Activated T-cell treated with anti-CD3 and anti-CD28 coated beads, Interleukin-2, amount 50 U/mL, for 72 hours (primary cell): ENCODE results near the gene DLEU7. TPM values are rescaled to one million over a fixed set of nuclear protein-coding genes. Genes with fewer than 3 reads are reported as not detected.
A peak's percentile ranks its signal among the peaks of the same experiment; 100 is the strongest.

Source experiments
- ATAC-seq, 2 donors: fragments of 150-1000 bp; cut with Tn5 transposase; replicated peaks in 1 of 2; 2 replicates each; pipeline ENCODE4 v1.10.0; 2021; ENCODE audit warnings: moderate library complexity in 2 of 2, mild to moderate bottlenecking in 1 of 2
- DNase-seq, 2 donors: peaks; one replicate each; pipeline ENCODE4 v3.0.0; 2021 to 2022; ENCODE audit warnings: mixed read lengths in 1 of 2
- H3K27ac Mint-ChIP-seq: one replicate; pipeline ENCODE4 v1.8.0; 2022; ENCODE audit warnings: mild to moderate bottlenecking, moderate library complexity, mixed read lengths
- H3K27me3 Mint-ChIP-seq: one replicate; pipeline ENCODE4 v1.8.0; 2022; ENCODE audit warnings: low read depth, mixed read lengths
- H3K36me3 Mint-ChIP-seq, 2 donors: one replicate each; pipeline ENCODE4 v1.8.0; 2022; ENCODE audit warnings: mixed read lengths in 2 of 2, mild to moderate bottlenecking in 1 of 2; ENCODE audit not compliant: insufficient read depth in 2 of 2
- H3K4me1 Mint-ChIP-seq: one replicate; pipeline ENCODE4 v1.8.0; 2022; ENCODE audit warnings: low read depth, mixed read lengths
- H3K4me3 Mint-ChIP-seq, 2 donors: one replicate each; pipeline ENCODE4 v1.8.0; 2022; ENCODE audit warnings: mild to moderate bottlenecking in 2 of 2, mixed read lengths in 2 of 2, moderate library complexity in 2 of 2
- H3K9me3 Mint-ChIP-seq, 2 donors: one replicate each; pipeline ENCODE4 v1.8.0; 2022; ENCODE audit warnings: mixed read lengths in 2 of 2
- total RNA-seq, 2 donors: library from RNA; stranded (reverse); gene quantifications; one replicate each; pipeline ENCODE4 v1.2.3, GENCODE V29; 2022

Gene DLEU7
- total RNA-seq, 2 donors from 2014 or later = not detected

DNA sequence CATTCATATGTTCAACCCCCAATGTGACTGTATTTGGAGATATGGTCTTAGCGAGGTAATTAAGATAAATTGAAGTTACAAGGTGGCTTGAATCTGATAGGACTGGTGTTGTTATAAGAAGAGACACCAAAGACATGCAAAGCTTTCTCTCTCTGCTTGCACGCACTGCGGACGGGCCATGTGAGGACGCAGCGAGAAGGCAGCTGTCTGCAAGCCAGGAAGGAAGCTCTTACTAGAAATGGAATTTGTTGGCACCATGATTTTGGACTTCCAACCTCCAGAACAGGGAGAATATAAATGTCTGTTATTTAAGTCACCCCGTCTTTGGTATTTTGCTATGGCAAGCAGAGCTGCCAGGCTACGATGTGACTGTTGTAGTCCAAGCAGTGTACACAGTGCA is 4.8 kb downstream of the DLEU7 start:
- ATAC-seq = no peak
- no peak overlapping the region for H3K27ac Mint-ChIP-seq
- no peak overlapping the region for H3K4me3 Mint-ChIP-seq
- no peaks in the 10 kb centered on the region for H3K4me1 Mint-ChIP-seq
- H3K36me3 Mint-ChIP-seq = peaks cover 2 to 5% of the 10 kb centered on the region in 2 donors
- H3K27me3 Mint-ChIP-seq = peaks cover 7% of the 10 kb centered on the region
- H3K9me3 Mint-ChIP-seq = peaks cover 2 to 5% of the 10 kb centered on the region in 2 donors
- no peak for DNase-seq

DNA sequence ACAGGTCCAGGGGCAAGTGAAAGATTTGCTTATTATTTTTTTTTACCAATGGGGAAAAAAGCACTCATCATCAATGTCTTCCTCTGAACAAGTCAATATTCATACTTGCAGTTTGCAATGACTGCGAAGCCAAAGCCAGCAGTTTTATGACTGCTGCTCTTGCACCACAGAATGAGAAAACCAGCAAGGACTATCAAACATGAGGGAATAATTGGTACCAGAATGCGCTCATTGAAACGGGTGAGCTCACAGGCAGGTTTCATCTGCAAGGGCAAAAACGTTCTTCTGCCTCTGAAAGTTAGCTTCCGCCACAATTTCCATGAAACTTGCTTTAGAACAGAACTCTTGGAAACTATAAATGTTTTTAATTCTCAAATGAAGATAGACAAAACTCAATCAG is 5.5 kb downstream of the DLEU7 start:
- Mint-ChIP-seq H3K9me3 (peaks cover 2 to 5% of the 10 kb centered on the region in 2 donors), H3K27me3 (peaks cover 6% of the 10 kb centered on the region), H3K4me1 (no peaks in the 10 kb centered on the region), H3K36me3 (peaks cover 4 to 6% of the 10 kb centered on the region in 2 donors), H3K4me3 (no peak overlapping the region), H3K27ac (no peak overlapping the region)
- ATAC-seq (no peak), DNase-seq (no peak)

DNA sequence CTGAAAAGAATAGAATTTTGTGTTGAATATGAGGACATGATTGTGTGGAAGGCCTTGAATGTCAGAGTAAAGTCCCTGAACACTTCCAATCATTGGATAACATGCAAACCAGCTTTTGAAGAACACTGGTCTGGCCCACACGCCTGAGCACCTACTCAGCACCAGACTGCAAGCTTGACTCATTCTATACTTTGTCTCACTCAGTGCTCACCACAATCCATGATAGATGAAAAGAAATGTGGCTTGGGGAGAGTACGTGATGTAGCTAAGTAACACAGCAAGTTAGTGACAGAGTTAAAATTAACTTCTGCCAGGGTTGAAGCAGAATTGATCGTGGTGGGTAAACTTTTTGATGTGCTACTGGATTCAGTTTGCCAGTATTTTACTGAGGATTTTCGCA is 12.0 kb downstream of the DLEU7 start:
- H3K9me3 Mint-ChIP-seq = peaks cover 6% of the 10 kb centered on the region in 2 donors
- DNase-seq (peak; percentile 17 to 36), ATAC-seq (peak; percentile 100)
- H3K36me3 Mint-ChIP-seq = peaks cover 2 to 7% of the 10 kb centered on the region in 2 donors
- no peaks in the 10 kb centered on the region for H3K27me3 Mint-ChIP-seq
- peaks cover 6% of the 10 kb centered on the region for H3K4me1 Mint-ChIP-seq
- H3K4me3 Mint-ChIP-seq = no peak overlapping the region
- H3K27ac Mint-ChIP-seq = no peak overlapping the region

DNA sequence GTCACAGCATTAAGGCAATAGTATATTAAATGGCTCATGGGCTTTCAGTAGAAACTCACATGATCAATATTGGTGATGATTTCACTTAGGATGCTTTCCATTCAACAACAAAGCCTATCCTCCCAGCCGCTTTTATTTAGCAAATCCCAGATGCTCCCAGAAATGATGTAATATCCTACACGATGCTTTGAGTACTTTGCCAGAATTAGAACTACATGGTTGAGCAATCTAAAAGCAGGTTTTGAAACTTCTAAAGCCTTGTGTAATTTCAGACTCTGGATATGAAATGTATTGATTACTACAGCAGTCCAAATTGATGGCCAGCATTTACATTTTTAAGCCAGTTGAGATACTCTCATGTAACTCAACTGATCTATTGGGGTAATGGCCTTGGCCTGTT is 13.6 kb downstream of the DLEU7 start:
- Mint-ChIP-seq H3K27me3 (no peaks in the 10 kb centered on the region), H3K4me1 (peaks cover 6% of the 10 kb centered on the region), H3K9me3 (peaks cover 6% of the 10 kb centered on the region in 2 donors), H3K36me3 (peaks cover 2 to 7% of the 10 kb centered on the region in 2 donors), H3K4me3 (no peak overlapping the region), H3K27ac (no peak overlapping the region)
- ATAC-seq (no peak), DNase-seq (no peak)

DNA sequence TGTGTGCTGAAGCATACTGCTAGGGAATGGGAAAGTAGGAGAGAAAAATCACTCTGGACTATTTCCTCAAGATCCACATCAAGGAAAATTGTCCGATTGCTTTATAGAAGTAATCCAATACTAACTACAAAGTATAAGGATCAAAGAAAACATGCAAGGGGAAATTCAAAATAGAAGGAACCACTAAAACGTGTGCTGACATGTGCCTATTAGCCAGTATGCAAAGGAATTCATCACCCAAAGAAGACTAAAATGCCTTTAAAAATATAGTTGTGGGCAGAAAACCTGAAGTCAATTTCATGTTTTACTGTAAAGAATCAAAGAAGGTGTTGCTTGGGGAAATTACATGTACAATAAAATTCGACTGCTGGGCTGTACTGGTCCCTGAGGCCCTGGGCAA is 14.3 kb downstream of the DLEU7 start:
- H3K4me1 Mint-ChIP-seq = peaks cover 6% of the 10 kb centered on the region
- H3K4me3 Mint-ChIP-seq = no peak overlapping the region
- no peak overlapping the region for H3K27ac Mint-ChIP-seq
- no peak for ATAC-seq
- H3K9me3 Mint-ChIP-seq = peaks cover 4 to 5% of the 10 kb centered on the region in 2 donors
- H3K36me3 Mint-ChIP-seq = peaks cover 2 to 6% of the 10 kb centered on the region in 2 donors
- H3K27me3 Mint-ChIP-seq = no peaks in the 10 kb centered on the region
- DNase-seq = no peak

DNA sequence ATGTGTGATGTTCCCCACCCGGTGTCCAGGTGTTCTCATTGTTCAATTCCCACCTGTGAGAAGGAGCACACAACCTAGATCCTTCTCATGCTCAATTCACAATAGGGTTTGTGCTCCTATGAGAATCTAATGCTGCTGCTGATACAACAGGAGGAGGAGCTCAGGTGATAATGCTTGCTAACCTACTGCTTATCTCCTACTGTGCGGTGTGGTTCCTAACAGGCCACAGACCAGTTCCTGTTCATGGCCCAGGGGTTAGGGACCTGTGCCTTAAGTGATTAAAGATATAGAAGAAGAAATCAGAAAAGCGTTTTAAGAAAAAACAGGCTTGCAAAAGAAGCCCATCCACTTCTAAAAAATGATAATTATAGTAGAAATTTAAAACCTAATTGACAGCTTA is 17.5 kb downstream of the DLEU7 start:
- H3K4me1 Mint-ChIP-seq = peaks cover 2% of the 10 kb centered on the region
- ATAC-seq (no peak), DNase-seq (no peak)
- no peaks in the 10 kb centered on the region for H3K9me3 Mint-ChIP-seq
- no peaks in the 10 kb centered on the region for H3K36me3 Mint-ChIP-seq
- H3K4me3 Mint-ChIP-seq = no peak overlapping the region
- no peaks in the 10 kb centered on the region for H3K27me3 Mint-ChIP-seq
- H3K27ac Mint-ChIP-seq = no peak overlapping the region

DNA sequence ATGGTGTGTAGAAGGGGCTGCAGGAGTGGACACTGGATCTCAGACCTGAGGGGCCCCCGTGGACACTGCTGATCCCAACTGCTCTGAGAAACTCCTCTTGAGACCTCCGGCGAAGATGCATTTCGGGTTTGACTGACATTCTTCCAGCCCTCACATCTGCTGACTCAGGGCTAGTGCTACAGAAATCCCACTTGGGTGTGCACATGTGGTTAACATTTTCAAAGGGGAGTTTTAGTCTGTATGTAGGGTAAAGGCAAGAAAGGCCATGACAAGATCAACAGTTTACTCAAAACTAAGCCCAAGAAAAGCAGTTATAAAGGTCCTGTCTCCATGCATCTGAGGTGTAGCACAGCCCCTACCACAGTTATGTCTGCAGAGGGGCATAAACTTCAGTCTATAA is 31.2 kb downstream of the DLEU7 start:
- H3K27me3 Mint-ChIP-seq = no peaks in the 10 kb centered on the region
- no peaks in the 10 kb centered on the region for H3K9me3 Mint-ChIP-seq
- H3K4me3 Mint-ChIP-seq = no peak overlapping the region
- H3K27ac Mint-ChIP-seq = no peak overlapping the region
- no peaks in the 10 kb centered on the region for H3K36me3 Mint-ChIP-seq
- DNase-seq (no peak), ATAC-seq (no peak)
- peaks cover 5% of the 10 kb centered on the region for H3K4me1 Mint-ChIP-seq

DNA sequence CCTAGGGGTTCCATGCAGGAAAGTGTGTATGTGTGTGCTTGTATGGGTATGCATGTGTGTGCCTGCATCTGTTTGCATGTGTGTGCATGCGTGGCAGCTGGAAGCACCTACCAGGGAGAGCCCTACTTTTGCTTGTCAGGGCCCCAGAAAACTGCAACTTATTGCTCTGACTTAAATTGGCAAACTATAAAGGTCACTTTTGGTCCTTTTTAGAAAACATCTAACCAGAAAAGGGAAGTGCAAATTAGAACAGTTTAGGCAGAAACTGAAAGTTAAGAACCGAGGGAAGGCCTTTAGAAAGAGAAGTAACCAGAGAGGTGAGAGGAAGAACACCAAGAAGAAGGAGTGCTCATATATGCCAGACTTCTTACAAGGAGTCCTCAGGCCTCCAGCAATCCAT is 32.5 kb downstream of the DLEU7 start:
- no peak overlapping the region for H3K27ac Mint-ChIP-seq
- peaks cover 5% of the 10 kb centered on the region for H3K4me1 Mint-ChIP-seq
- ATAC-seq (no peak), DNase-seq (no peak)
- H3K4me3 Mint-ChIP-seq = no peak overlapping the region
- H3K27me3 Mint-ChIP-seq = no peaks in the 10 kb centered on the region
- H3K9me3 Mint-ChIP-seq = no peaks in the 10 kb centered on the region
- peaks cover 0 to under 1% of the 10 kb centered on the region in 2 donors for H3K36me3 Mint-ChIP-seq

DNA sequence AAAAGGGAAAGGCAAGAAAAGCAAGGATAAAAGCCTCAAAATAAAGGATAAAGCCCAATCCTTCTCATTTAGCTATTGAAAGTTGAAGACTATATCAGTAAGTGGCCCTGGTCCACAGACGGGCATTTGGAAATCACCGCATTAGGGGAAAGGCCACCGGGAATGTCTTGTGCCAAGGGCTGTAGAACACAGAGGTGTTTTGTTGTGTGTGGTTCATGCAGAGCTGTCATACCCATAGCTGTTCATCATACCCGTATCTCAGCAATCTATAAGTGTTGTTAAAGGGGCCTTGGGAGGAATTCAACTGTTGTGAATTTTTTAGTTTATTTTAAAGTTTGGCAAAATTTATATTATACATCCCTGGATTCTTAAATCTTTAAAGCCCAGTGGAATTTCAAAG is 33.0 kb downstream of the DLEU7 start:
- H3K4me3 Mint-ChIP-seq = no peak overlapping the region
- no peak for ATAC-seq
- no peaks in the 10 kb centered on the region for H3K27me3 Mint-ChIP-seq
- H3K27ac Mint-ChIP-seq = no peak overlapping the region
- peaks cover 3 to 4% of the 10 kb centered on the region in 2 donors for H3K36me3 Mint-ChIP-seq
- H3K9me3 Mint-ChIP-seq = peaks cover under 1 to 1% of the 10 kb centered on the region in 2 donors
- DNase-seq = no peak
- H3K4me1 Mint-ChIP-seq = peaks cover 5% of the 10 kb centered on the region

DNA sequence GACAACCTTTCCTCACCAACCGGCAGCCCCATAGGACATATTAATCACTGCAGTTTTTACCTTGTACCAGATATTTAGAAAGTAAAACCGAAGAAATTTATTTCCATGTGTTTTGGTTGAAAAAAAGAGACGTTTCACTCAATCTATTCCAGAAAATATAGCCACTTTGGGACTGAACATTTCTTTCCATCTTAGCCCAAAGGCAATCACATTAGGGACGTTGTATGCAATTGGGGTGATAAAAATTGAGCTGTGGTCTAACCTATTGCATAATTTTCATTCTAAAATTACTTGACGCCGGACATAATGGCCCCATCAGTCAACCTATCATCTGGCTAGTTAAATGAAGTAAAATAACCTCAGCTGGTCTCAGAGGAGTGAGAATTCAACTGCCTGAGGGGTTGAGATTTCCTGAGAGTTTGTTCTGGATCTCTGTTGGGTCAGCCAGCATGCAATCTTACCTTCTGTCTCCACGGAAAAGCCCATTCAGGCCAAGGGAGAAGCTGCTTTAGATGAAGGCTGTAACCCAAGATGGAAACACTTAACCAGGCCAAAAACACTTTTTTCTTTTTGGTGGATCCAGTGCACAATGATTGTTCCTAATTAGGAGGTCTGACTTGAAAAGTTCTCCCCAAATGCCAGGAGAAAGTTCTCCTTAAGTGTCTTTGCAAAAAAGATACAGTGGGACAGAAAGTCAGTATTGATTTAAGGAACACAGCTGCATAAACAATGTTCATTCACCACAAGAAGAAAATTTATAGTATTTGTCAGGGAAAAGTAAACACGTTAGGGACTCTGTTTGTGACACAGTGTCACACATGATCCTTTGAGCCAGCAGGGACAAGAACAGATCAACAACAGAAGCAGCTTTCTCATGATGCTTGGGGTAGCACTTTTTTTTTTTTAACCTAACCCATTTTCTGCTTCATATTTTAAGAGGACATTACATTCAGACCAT is 34.1 kb downstream of the DLEU7 start:
- Mint-ChIP-seq H3K27me3 (no peaks in the 10 kb centered on the region), H3K4me1 (peaks cover 5% of the 10 kb centered on the region), H3K36me3 (peaks cover 3 to 5% of the 10 kb centered on the region in 2 donors), H3K27ac (no peak overlapping the region), H3K4me3 (no peak overlapping the region), H3K9me3 (peaks cover 1 to 2% of the 10 kb centered on the region in 2 donors)
- DNase-seq (no peak), ATAC-seq (no peak)

DNA sequence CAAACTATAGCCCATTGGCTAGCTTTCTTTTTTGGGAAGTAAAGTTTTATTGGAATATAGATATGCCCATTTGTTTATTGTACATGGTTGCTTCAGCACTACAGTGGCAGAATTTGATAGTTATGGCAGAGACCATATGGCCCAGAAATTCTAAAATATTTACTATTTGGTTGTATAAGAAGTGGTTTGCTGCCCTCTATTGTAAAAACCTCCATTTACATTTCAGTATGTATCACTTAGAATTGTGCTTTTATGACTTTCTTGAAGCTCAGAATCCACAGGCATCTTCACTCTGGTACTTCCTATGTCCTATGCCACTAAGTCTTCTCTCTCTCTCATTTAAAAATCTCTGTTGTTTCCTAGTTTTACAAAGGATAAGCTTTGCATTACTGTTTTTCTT is 37.7 kb downstream of the DLEU7 start:
- H3K4me3 Mint-ChIP-seq = no peak overlapping the region

DNA sequence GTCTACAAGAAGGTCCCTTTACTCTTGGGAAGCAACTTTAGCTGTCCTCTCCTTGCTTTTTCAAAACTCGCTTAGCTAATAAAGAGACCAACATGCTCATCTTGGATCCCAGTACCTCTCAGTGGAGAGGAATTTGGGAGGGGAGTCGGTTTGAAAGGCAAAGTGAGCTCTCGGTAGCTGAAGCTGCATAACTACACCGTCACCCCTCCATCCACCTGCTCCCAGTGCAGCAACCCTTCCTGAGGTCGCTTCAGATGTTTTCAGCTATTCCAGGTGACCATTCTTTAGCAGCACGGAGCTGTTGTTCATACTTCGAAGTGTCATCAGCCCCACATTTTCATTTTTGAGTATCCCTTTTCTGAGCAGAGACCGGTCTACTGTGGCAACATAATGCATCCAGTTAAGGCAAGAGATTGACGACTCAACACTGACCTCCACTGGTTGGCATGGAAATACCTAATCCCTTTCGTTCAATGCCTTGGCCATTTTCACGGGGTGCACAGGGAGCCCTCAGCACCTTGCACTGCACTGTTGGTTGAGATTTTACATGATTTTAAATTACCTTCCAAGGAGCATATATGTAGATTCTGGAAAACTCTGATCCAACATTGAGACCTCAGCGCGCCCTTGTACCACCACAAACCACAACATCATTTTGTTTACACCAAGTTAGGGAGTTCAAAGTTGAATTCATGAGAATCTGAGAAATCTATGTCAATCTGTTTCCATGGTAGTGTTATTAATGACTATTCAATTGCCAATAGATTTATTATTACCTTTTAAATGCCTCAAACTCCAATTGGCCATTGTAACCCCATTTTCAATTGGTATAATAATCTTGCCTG is 42.2 kb downstream of the DLEU7 start:
- ATAC-seq = peak; percentile 91 to 94
- H3K36me3 Mint-ChIP-seq = peaks cover 3 to 5% of the 10 kb centered on the region in 2 donors
- no peak overlapping the region for H3K27ac Mint-ChIP-seq

More for the DNA sequence above, 37.7 kb downstream of the DLEU7 start:
- no peak for DNase-seq
- H3K4me1 Mint-ChIP-seq = peaks cover 8% of the 10 kb centered on the region
- peaks cover 3 to 5% of the 10 kb centered on the region in 2 donors for H3K36me3 Mint-ChIP-seq
- no peak overlapping the region for H3K27ac Mint-ChIP-seq
- H3K9me3 Mint-ChIP-seq = peaks cover 1 to 2% of the 10 kb centered on the region in 2 donors
- no peak for ATAC-seq
- H3K27me3 Mint-ChIP-seq = no peaks in the 10 kb centered on the region

More for the DNA sequence above, 42.2 kb downstream of the DLEU7 start:
- peak; percentile 65 to 69 for DNase-seq
- Mint-ChIP-seq H3K27me3 (no peaks in the 10 kb centered on the region), H3K9me3 (peaks cover 2 to 5% of the 10 kb centered on the region in 2 donors), H3K4me3 (no peak overlapping the region), H3K4me1 (peaks cover 13% of the 10 kb centered on the region)
